Progenitor cell of endocrine pancreas (in vitro differentiated cells): ENCODE data around the gene GIPC3. TPM values are rescaled to one million over a fixed set of nuclear protein-coding genes. Genes with fewer than 3 reads are reported as not detected.

Experiments used
- DNase-seq: peaks from one replicate; pipeline ENCODE4 v3.0.0; 2021; ENCODE audit warnings: low spot score; ENCODE audit not compliant: unreplicated experiment
- H3K27ac Mint-ChIP-seq: 2 replicates; pipeline ENCODE4 v1.8.0; 2021; ENCODE audit warnings: mild to moderate bottlenecking, moderate library complexity, mixed read lengths
- H3K27me3 Mint-ChIP-seq: 2 replicates; pipeline ENCODE4 v1.8.0; 2021; ENCODE audit warnings: mixed read lengths
- H3K36me3 Mint-ChIP-seq: 2 replicates; pipeline ENCODE4 v1.8.0; 2022; ENCODE audit warnings: mixed read lengths; ENCODE audit not compliant: insufficient read depth
- H3K4me1 Mint-ChIP-seq: 2 replicates; pipeline ENCODE4 v1.8.0; 2021; ENCODE audit warnings: low read depth, mixed read lengths
- H3K4me3 Mint-ChIP-seq: 2 replicates; pipeline ENCODE4 v1.8.0; 2021; ENCODE audit warnings: low read depth, mild to moderate bottlenecking, moderate library complexity, mixed read lengths
- H3K9me3 Mint-ChIP-seq: 2 replicates; pipeline ENCODE4 v1.8.0; 2021; ENCODE audit warnings: low read depth, mixed read lengths
- CTCF ChIP-seq: fragments of 200-600 bp; sonication (generic); IDR thresholded peaks from one replicate; pipeline ENCODE4 v1.5.0; 2021; ENCODE audit warnings: antibody characterized with exemption, mild to moderate bottlenecking; ENCODE audit not compliant: unreplicated experiment
- total RNA-seq: library from RNA; stranded (reverse); gene quantifications from 2 replicates; pipeline ENCODE4 v1.2.1, GENCODE V29; 2021

The GIPC3 gene
- total RNA-seq, 1 donor from 2014 or later = not detected

- no peaks in the 10 kb centered on the region for H3K27me3 Mint-ChIP-seq
- H3K9me3 Mint-ChIP-seq = no peaks in the 10 kb centered on the region
- peaks cover 10% of the 10 kb centered on the region for H3K36me3 Mint-ChIP-seq
- DNase-seq = no peak
- H3K4me3 Mint-ChIP-seq = no peak overlapping the region
- no peaks in the 10 kb centered on the region for H3K4me1 Mint-ChIP-seq
- no peak overlapping the region for H3K27ac Mint-ChIP-seq
- TF ChIP-seq CTCF = no peak
Observed at GRCh38 chr19:3642296-3642695, 57.0 kb downstream of the GIPC3 start.

Other genes with a start within 250 kb of the GIPC3 start
- gene NFIC, start 218.9 kb upstream of the GIPC3 start, total RNA-seq = 4.5 and 6.8 TPM in 2 replicates
- 1.3 and 1.6 TPM in 2 replicates for gene SMIM24, start 105.0 kb upstream of the GIPC3 start, total RNA-seq
- not detected in 2 replicates for gene SMIM44, start 102.0 kb upstream of the GIPC3 start, total RNA-seq
- gene DOHH, start 84.8 kb upstream of the GIPC3 start, total RNA-seq = 9.4 and 9.9 TPM in 2 replicates
- 61.3 and 70.5 TPM in 2 replicates for gene FZR1, start 79.2 kb upstream of the GIPC3 start, total RNA-seq
- 3.8 and 4.0 TPM in 2 replicates for gene TEKTIP1, start 46.3 kb upstream of the GIPC3 start, total RNA-seq
- gene MFSD12, start 27.9 kb upstream of the GIPC3 start, total RNA-seq = 71.5 and 75.1 TPM in 2 replicates
- gene HMG20B, start 12.5 kb upstream of the GIPC3 start, total RNA-seq = 72.8 and 79.7 TPM in 2 replicates
- gene TBXA2R, start 21.4 kb downstream of the GIPC3 start, total RNA-seq = not detected in 2 replicates
- gene CACTIN, start 41.3 kb downstream of the GIPC3 start, total RNA-seq = 33.4 and 43.9 TPM in 2 replicates
- gene PIP5K1C, start 115.0 kb downstream of the GIPC3 start, total RNA-seq = 49.7 and 51.7 TPM in 2 replicates
- 36.3 and 40.7 TPM in 2 replicates for gene TJP3, start 122.9 kb downstream of the GIPC3 start, total RNA-seq
- 31.4 and 33.3 TPM in 2 replicates for gene APBA3, start 176.2 kb downstream of the GIPC3 start, total RNA-seq
- gene MRPL54, start 177.2 kb downstream of the GIPC3 start, total RNA-seq = 38.6 and 39.8 TPM in 2 replicates
- gene RAX2, start 186.8 kb downstream of the GIPC3 start, total RNA-seq = not detected in 2 replicates
- 1.8 TPM in 2 replicates for gene MATK, start 200.9 kb downstream of the GIPC3 start, total RNA-seq